ENCODE measurements around the gene CFAP57.
A peak's percentile ranks its signal among the peaks of the same experiment; 100 is the strongest.
"Not testable (repeated sequence)": the region's sequence is repeated elsewhere in the genome, so short reads cannot be mapped to it uniquely, and the experiment has no call there.

Gene CFAP57

DNA sequence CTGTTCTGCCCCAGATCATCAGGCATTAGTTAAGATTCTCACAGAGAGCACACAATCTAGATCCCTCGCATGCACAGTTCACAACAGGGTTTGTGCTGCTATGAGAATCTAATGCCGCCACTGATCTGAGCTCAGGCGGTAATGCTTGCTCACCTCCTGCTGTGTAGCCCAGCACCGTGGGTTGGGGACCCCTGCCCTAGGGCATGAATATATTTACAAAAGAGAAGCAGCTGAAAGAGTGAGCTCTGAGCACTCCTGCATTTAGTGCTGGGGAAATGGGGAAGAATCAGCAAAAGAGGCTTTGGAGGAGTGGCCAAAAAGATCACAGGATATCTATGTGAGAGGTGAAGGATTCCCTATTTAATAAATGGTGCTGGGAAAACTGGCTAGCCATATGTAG, 5.6 kb downstream of the CFAP57 start:
- ATAC-seq, result no peak

GRCh38 chr1:43184388-43184787, 12.3 kb downstream of the CFAP57 start:
- no peak for ATAC-seq

GRCh38 chr1:43184995-43185394, 12.9 kb downstream of the CFAP57 start:
- no peak for ATAC-seq

DNA sequence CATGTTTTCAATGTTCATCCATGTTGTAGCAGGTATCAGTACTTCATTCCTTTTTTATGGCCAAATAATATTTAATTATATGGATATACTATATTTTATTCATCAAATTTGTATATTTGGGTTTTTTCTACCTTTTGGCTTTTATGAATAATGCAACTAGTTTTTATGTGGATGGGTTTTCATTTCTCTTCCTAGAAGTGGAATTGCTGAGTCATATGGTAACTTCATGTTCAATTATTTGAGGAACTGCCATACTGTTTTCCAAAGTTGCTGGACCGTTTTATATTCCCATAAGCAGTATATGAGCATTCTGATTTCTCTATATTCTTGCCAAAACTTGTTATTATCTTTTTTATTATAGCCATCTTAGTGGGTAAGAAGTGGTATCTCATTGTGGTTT, 16.0 kb downstream of the CFAP57 start:
- no peak for ATAC-seq

DNA sequence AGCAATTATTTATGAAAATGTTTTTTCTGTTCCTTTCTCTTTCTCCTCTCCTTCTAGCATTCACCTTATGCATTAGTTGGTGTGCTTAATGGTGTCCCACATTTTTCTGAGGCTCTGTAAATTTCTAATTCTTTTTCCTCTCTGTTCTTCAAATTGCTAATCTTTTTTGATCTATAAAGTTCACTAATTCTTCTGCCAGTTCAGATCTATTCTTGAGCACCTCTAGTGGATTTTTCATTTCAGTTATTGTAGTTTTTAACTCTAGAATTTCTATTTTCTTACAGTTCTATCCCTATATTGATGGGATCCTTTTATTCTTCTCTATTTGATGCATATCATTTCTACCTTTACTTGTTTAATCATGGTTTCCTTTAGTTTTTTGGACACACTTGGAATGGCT, 22.4 kb downstream of the CFAP57 start:
- no peak for ATAC-seq

DNA sequence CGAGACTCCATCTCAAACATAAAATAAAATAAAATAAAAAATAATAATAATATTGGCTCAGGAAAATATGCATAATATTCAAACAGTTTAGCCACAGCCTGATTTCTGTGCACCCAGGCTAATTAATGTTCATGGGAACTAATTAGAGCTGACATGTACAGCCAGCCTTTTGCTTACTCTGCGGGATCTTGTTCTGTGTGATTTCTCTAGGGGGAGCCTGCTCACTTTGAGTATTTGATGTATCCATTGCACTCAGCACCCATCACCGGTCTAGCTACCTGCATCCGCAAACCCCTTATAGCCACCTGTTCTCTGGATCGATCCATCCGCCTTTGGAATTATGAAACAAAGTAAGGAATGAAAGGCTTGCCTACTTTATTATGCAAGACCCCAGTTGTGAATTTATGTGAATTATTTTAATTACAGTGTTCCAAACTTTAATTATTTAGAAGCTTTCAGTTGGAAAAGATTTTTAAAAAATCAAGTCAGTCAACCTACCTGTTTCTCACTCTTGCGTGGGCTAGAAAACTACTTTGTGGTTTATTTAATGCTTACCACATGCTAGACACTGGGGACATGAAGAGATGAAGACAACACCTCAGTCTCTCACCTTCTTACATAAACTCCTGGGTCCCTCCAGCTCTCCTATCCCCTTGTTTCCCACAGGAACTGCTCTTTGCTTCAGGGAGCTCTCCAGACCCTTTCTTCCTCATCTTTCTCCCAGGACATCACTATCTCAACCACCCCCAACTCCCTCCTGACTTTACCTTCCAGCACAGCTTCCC, 25.4 kb downstream of the CFAP57 start:
- no peak for ATAC-seq

- ATAC-seq, result peak in 1 of 2 donors; percentile 27
Observed at GRCh38 chr1:43199093-43199726, 27.1 kb downstream of the CFAP57 start.

DNA sequence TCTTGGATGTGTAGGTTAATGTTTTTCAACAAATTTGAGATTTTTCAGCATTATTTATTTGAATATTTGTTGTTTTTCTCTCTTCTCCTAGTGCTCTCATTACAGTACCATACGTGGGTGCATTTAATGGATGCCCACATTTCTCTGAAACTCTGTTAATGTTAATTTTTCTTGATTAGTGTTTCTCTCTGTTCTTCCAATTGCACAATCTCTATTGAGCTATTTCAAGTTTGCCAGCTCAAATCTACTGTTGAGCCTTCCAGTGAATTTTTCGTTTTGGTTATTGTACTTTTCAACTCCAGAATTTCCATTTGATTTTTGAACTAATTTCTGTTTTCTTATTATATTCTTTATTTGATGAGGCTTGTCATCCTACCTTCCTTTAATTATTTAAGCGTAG, 31.7 kb downstream of the CFAP57 start:
- ATAC-seq, result no peak

- ATAC-seq, result no peak
Observed at GRCh38 chr1:43204394-43204793, 32.3 kb downstream of the CFAP57 start.

GRCh38 chr1:43205671-43206070, 33.5 kb downstream of the CFAP57 start:
- ATAC-seq, result no peak

- ATAC-seq, result no peak
Observed at GRCh38 chr1:43206600-43207228, 34.6 kb downstream of the CFAP57 start.

GRCh38 chr1:43207229-43207853, 35.2 kb downstream of the CFAP57 start:
- ATAC-seq, result no peak

DNA sequence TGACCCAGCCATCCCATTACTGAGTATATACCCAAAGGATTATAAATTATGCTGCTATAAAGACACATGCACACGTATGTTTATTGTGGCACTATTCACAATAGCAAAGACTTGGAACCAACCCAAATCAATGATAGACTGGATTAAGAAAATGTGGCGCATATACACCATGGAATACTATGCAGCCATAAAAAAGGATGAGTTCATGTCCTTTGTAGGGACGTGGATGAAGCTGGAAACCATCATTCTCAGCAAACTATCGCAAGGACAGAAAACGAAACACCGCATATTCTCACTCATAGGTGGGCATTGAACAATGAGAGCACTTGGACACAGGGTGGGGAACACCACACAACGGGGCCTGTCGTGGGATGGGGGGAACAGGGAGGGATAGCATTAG, 36.1 kb downstream of the CFAP57 start:
- not testable (repeated sequence) for ATAC-seq

GRCh38 chr1:43214501-43215444, 42.6 kb downstream of the CFAP57 start:
- no peak for ATAC-seq

GRCh38 chr1:43217747-43218146, 45.6 kb downstream of the CFAP57 start:
- ATAC-seq, result no peak

DNA sequence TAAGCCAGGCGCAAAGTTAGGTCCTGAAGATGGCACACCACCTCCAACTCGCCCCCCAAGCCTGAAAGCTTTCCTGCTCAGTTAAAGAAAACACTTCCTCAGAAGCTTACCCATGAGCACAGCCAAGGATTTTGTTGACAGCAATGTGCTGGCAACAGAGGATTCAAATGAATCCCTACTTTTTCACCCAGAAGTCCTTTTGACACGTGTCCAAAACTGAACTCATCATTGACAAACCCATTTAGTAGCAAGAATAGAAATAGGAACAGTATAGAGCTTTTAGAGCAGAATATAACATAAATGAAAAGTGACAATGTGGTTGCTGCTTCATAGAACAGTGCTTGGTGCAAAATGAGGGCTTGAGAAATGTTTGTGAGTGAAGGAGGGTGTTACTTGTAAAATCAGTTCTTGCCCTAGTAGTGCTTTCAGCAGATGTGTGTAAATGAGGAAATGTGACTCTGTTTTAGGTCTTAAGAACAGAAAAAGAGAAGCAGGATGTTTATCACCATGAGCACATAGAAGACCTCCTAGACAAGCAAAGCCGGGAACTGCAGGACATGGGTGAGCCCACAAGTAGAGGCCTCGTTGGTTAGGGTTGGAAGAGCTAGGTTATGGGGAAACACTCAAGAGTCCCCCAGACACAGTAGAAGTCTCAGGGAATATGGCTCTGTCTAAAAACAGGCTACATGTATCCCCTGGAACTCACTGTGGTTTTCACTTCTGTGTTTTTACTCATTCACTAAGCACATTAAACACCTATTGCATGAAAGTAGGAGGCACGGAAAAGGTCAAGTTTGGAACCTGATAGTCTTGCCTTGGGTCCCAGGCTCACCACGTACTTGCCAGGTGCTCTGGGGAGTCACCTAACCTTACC, 49.0 kb downstream of the CFAP57 start:
- peak in 1 of 2 donors; percentile 28 for ATAC-seq

GRCh38 chr1:43221797-43222196, 49.7 kb downstream of the CFAP57 start:
- ATAC-seq, result no peak

DNA sequence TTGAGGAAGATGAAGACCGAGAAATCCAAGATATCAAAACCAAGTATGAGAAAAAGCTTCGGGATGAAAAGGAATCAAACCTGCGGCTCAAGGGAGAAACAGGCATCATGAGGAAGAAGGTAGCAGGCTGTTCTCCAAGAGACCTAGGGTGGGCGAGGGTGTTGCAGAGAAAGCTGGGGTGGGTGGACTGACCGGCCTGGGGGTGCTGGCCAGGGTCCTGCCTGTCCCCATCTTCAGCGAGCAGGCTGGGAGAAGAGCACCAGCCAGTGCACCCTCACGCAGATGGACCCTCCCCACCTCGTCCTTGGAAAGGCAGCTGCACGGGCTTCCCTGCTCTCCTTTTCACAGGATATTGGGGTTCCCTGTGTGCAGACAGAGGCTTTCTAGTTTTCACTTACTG, 50.7 kb downstream of the CFAP57 start:
- ATAC-seq, result no peak

GRCh38 chr1:43225168-43225567, 53.0 kb downstream of the CFAP57 start:
- no peak for ATAC-seq

DNA sequence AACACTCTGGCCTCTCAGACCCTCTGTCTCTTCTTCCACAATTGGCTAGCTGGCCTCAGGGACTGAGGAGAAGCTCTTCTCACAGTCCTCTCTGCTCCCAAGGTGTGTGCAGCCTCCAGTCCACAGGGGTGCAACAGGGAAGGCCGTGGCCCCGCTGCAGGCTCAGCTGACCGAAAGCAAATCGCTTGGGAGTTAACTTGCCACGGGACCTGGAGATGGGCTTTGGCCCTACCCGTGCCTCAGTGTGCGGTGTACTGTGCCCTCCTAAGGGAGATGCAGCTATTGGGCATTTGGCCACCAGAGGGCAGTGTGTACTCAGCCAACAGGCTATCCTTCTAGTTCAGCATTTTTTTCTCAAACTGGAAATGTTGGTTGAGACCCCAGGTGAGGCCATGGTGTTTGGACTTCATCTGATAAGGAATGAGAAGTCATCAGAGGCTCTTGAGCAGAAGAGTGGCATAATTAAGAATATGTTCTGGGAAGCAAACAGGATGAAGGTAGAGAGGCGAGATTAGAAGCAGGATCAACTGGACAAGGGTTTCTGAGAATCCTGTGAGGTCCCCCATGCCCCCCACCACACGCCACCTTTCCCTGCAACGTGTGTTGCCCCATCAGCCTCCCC, 55.1 kb downstream of the CFAP57 start:
- ATAC-seq, result peak; percentile 79 to 87

Measured in activated CD4-positive, CD25-positive, alpha-beta regulatory T cell treated with anti-CD3 and anti-CD28 coated beads, Interleukin-2, amount 50 U/mL, for 24 hours (primary cell).